HepG2 (cell line): ENCODE results near the gene LGR6. TPM values are rescaled to one million over a fixed set of nuclear protein-coding genes. Genes with fewer than 3 reads are reported as not detected.

Experiments used
- DMAP1 ChIP-seq: IDR thresholded peaks from 2 replicates; pipeline ENCODE4 v1.6.1; 2016
- ELF1 ChIP-seq: sonication (generic); formaldehyde crosslinking; IDR thresholded peaks from 2 replicates; pipeline ENCODE4 v1.4.0; 2020; ENCODE audit warnings: missing genetic modification reagents
- ELF3 ChIP-seq: IDR thresholded peaks from 2 replicates; pipeline ENCODE4 v1.6.1; 2016; ENCODE audit warnings: missing genetic modification reagents, missing compliant biosample characterization
- HMG20A ChIP-seq: IDR thresholded peaks from 2 replicates; pipeline ENCODE4 v1.6.1; 2016; ENCODE audit warnings: borderline replicate concordance
- HNF4G ChIP-seq, 2 experiments: sonication (generic) in 1 of 2; formaldehyde crosslinking in 1 of 2; IDR thresholded peaks; 2 replicates each; pipeline versions ENCODE4 v1.4.0 to v1.6.1; 2011 to 2020; ENCODE audit warnings: borderline replicate concordance in 2 of 2, low read depth in 2 of 2, mild to moderate bottlenecking in 2 of 2, low read length in 1 of 2, missing genetic modification reagents in 1 of 2, moderate library complexity in 1 of 2
- KDM3A ChIP-seq: IDR thresholded peaks from 2 replicates; pipeline ENCODE4 v1.6.1; 2018; ENCODE audit warnings: low read depth, missing compliant biosample characterization
- NBN ChIP-seq: fragments of 450-650 bp; conservative IDR thresholded peaks from 2 replicates; pipeline ENCODE4 v1.6.1; 2017
- NFYC ChIP-seq: IDR thresholded peaks from 2 replicates; pipeline ENCODE4 v1.6.1; 2016; ENCODE audit warnings: missing genetic modification reagents, missing compliant biosample characterization
- NONO ChIP-seq, 2 experiments: fragments of 450-650 bp in 1 of 2; sonication (generic) in 1 of 2; formaldehyde crosslinking in 1 of 2; IDR thresholded peaks in 1 of 2; conservative IDR thresholded peaks in 1 of 2; 2 replicates each; pipeline versions ENCODE4 v1.6.1 to v1.8.0; 2017 to 2022; ENCODE audit warnings: mild to moderate bottlenecking in 1 of 2, missing genetic modification reagents in 1 of 2, moderate library complexity in 1 of 2
- NR2F6 ChIP-seq, 2 experiments: IDR thresholded peaks; 2 replicates each; pipeline ENCODE4 v1.6.1; 2016; ENCODE audit warnings: antibody characterized with exemption in 1 of 2, mild to moderate bottlenecking in 1 of 2
- TGIF2 ChIP-seq: IDR thresholded peaks from 2 replicates; pipeline ENCODE4 v1.6.1; 2016; ENCODE audit warnings: control low read depth, missing compliant biosample characterization
- ZNF615 ChIP-seq: sonication (generic); formaldehyde crosslinking; IDR thresholded peaks from 2 replicates; pipeline ENCODE4 v1.5.0; 2020; ENCODE audit warnings: mild to moderate bottlenecking, missing genetic modification reagents, borderline replicate concordance
- ZNF672 ChIP-seq: sonication (generic); formaldehyde crosslinking; IDR thresholded peaks from 2 replicates; pipeline ENCODE4 v1.8.1; 2022; ENCODE audit warnings: missing genetic modification reagents
- polyA plus RNA-seq, 8 experiments: library from polyadenylated mRNA; depleted of rRNA in 3 of 8; stranded (reverse) in 7 of 8; unstranded in 1 of 8; fragments of >200 nt; fragmentation: Illumina TruSeq in 4 of 8; extraction: Trizol in 4 of 8; gene quantifications; 2 replicates each; pipeline versions ENCODE4 v1.2.1 to v1.2.3, GENCODE V29; 2011 to 2016; ENCODE audit warnings: low read depth in 4 of 8, missing spikeins in 1 of 8, mixed read lengths in 1 of 8; ENCODE audit not compliant: insufficient read depth in 1 of 8
- total RNA-seq, 5 experiments: library from RNA; depleted of rRNA; stranded (reverse); fragments of >200 nt; fragmentation: Illumina TruSeq; extraction: Trizol; gene quantifications; 2 replicates each; pipeline ENCODE4 v1.2.3, GENCODE V29; 2016; ENCODE audit warnings: low read depth in 1 of 5
- TF ChIP-seq, protein P1 (sequence below): sonication (generic); formaldehyde crosslinking; IDR thresholded peaks from 2 replicates; pipeline ENCODE4 v1.4.0; 2020; ENCODE audit warnings: missing genetic modification reagents, borderline replicate concordance
- TF ChIP-seq, protein P2 (sequence below): sonication (generic); formaldehyde crosslinking; IDR thresholded peaks from 2 replicates; pipeline ENCODE4 v1.5.1; 2020; ENCODE audit warnings: mild to moderate bottlenecking, missing genetic modification reagents, moderate library complexity
- TF ChIP-seq, protein P3 (sequence below): sonication (generic); formaldehyde crosslinking; IDR thresholded peaks from 2 replicates; pipeline ENCODE4 v1.4.0; 2020; ENCODE audit warnings: mild to moderate bottlenecking, missing genetic modification reagents
- TF ChIP-seq, protein P4 (sequence below), 2 experiments: sonication (generic) in 1 of 2; formaldehyde crosslinking in 1 of 2; IDR thresholded peaks; 2 replicates each; pipeline versions ENCODE4 v1.4.0 to v1.6.1; 2018 to 2020; ENCODE audit warnings: missing genetic modification reagents in 2 of 2, borderline replicate concordance in 1 of 2, low read depth in 1 of 2, mild to moderate bottlenecking in 1 of 2, missing biosample characterization in 1 of 2

Gene LGR6
- total and polyA plus RNA-seq, 2 of the 13 experiments (the other 11 are each of a cell fraction or from before 2014, with no cell fraction given), result 0.07 TPM; not detected in 1

DNA sequence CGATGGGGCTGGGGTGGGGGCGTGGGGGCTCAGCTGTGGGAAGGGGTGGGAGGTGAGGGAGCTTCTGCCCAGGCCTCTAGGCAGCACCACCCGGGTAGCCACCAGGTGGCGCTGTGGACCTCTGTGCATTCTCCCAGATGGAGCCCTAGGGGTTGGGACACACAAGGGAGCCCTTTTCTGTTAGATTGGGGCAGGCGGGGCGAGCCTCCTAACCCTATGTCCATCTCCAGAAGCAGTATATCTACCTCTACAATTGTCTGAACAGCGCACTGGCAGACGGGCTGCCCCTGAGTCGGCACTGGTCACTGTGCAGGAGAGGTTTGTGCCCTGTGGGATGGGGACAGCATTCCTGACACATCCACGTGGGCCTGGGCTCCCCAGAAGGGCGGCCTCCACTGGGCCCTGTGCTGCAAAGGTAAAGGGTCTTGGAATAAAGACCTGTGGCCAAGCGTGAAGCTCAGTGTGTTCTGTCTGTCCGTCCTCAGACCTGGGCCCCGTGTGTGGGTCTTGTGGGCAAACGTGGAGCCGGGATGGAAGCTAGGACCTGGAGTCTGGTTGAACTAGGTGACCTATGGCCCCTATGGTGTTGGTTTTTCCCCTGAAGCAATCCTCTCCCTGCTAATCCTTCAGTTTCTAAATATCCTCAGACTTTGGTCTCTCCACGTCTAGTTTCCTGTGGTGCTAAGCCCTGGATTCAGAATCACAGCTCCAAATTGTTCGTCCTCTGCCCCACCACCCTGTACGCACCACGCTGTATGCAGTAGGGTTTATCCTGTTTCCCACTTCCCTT is 4.4 kb upstream of the LGR6 start (continued):
- TF ChIP-seq HNF4G (IDR thresholded peaks at IDR 0.05; ENCODE audit: borderline replicate concordance, low read depth, low read length) (peak; percentile 90), HNF4G (CRISPR knock-in tag; IDR thresholded peaks at IDR 0.05; ENCODE audit: borderline replicate concordance, low read depth) (peak; percentile 71), HMG20A (CRISPR knock-in tag) (no peak), ELF3 (CRISPR knock-in tag) (no peak), ZNF672 (CRISPR knock-in tag) (no peak), DMAP1 (CRISPR knock-in tag) (0 out of 2 replicates have a peak, but pooled peaks have one; percentile 21), NFYC (CRISPR knock-in tag) (no peak), ZNF615 (CRISPR knock-in tag) (no peak), NBN (no peak), ELF1 (CRISPR knock-in tag) (no peak), KDM3A (CRISPR knock-in tag) (no peak), NONO (IDR thresholded peaks at IDR 0.05) (no peak), NONO (CRISPR knock-in tag; conservative IDR thresholded peaks at IDR 0.05) (0 out of 2 replicates have a peak, but pooled peaks have one; percentile 63), TGIF2 (CRISPR knock-in tag) (no peak), NR2F6 (IDR thresholded peaks at IDR 0.05) (peak; percentile 86), NR2F6 (CRISPR knock-in tag; IDR thresholded peaks at IDR 0.05) (peak; percentile 81)
- TF ChIP-seq, protein P1, sequence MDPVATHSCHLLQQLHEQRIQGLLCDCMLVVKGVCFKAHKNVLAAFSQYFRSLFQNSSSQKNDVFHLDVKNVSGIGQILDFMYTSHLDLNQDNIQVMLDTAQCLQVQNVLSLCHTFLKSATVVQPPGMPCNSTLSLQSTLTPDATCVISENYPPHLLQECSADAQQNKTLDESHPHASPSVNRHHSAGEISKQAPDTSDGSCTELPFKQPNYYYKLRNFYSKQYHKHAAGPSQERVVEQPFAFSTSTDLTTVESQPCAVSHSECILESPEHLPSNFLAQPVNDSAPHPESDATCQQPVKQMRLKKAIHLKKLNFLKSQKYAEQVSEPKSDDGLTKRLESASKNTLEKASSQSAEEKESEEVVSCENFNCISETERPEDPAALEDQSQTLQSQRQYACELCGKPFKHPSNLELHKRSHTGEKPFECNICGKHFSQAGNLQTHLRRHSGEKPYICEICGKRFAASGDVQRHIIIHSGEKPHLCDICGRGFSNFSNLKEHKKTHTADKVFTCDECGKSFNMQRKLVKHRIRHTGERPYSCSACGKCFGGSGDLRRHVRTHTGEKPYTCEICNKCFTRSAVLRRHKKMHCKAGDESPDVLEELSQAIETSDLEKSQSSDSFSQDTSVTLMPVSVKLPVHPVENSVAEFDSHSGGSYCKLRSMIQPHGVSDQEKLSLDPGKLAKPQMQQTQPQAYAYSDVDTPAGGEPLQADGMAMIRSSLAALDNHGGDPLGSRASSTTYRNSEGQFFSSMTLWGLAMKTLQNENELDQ (CRISPR knock-in tag), result no peak
- TF ChIP-seq, protein P2, sequence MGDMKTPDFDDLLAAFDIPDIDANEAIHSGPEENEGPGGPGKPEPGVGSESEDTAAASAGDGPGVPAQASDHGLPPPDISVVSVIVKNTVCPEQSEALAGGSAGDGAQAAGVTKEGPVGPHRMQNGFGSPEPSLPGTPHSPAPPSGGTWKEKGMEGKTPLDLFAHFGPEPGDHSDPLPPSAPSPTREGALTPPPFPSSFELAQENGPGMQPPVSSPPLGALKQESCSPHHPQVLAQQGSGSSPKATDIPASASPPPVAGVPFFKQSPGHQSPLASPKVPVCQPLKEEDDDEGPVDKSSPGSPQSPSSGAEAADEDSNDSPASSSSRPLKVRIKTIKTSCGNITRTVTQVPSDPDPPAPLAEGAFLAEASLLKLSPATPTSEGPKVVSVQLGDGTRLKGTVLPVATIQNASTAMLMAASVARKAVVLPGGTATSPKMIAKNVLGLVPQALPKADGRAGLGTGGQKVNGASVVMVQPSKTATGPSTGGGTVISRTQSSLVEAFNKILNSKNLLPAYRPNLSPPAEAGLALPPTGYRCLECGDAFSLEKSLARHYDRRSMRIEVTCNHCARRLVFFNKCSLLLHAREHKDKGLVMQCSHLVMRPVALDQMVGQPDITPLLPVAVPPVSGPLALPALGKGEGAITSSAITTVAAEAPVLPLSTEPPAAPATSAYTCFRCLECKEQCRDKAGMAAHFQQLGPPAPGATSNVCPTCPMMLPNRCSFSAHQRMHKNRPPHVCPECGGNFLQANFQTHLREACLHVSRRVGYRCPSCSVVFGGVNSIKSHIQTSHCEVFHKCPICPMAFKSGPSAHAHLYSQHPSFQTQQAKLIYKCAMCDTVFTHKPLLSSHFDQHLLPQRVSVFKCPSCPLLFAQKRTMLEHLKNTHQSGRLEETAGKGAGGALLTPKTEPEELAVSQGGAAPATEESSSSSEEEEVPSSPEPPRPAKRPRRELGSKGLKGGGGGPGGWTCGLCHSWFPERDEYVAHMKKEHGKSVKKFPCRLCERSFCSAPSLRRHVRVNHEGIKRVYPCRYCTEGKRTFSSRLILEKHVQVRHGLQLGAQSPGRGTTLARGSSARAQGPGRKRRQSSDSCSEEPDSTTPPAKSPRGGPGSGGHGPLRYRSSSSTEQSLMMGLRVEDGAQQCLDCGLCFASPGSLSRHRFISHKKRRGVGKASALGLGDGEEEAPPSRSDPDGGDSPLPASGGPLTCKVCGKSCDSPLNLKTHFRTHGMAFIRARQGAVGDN, result peak; percentile 54; the same call in 1 of the 2 replicates
- TF ChIP-seq, protein P3, sequence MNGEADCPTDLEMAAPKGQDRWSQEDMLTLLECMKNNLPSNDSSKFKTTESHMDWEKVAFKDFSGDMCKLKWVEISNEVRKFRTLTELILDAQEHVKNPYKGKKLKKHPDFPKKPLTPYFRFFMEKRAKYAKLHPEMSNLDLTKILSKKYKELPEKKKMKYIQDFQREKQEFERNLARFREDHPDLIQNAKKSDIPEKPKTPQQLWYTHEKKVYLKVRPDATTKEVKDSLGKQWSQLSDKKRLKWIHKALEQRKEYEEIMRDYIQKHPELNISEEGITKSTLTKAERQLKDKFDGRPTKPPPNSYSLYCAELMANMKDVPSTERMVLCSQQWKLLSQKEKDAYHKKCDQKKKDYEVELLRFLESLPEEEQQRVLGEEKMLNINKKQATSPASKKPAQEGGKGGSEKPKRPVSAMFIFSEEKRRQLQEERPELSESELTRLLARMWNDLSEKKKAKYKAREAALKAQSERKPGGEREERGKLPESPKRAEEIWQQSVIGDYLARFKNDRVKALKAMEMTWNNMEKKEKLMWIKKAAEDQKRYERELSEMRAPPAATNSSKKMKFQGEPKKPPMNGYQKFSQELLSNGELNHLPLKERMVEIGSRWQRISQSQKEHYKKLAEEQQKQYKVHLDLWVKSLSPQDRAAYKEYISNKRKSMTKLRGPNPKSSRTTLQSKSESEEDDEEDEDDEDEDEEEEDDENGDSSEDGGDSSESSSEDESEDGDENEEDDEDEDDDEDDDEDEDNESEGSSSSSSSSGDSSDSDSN (CRISPR knock-in tag), result 0 out of 2 replicates have a peak, but pooled peaks have one; percentile 40
- TF ChIP-seq, protein P4, sequence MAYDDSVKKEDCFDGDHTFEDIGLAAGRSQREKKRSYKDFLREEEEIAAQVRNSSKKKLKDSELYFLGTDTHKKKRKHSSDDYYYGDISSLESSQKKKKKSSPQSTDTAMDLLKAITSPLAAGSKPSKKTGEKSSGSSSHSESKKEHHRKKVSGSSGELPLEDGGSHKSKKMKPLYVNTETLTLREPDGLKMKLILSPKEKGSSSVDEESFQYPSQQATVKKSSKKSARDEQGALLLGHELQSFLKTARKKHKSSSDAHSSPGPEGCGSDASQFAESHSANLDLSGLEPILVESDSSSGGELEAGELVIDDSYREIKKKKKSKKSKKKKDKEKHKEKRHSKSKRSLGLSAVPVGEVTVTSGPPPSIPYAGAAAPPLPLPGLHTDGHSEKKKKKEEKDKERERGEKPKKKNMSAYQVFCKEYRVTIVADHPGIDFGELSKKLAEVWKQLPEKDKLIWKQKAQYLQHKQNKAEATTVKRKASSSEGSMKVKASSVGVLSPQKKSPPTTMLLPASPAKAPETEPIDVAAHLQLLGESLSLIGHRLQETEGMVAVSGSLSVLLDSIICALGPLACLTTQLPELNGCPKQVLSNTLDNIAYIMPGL (CRISPR knock-in tag; IDR thresholded peaks at IDR 0.05; ENCODE audit: borderline replicate concordance in 1 of 2, low read depth in 1 of 2), result peak in 1 of 2 experiments; percentile 42; a peak in 3 of 4 replicates
